NCI-H1417 (cell line): ENCODE results near the gene CFD.
"Not testable (repeated sequence)": the region's sequence is repeated elsewhere in the genome, so short reads cannot be mapped to it uniquely, and the experiment has no call there.

Experiments
- DNase-seq, 3 experiments: peaks; one replicate each; lab custom pipeline; 2025; lab: John Stamatoyannopoulos, UW

CFD gene

DNA sequence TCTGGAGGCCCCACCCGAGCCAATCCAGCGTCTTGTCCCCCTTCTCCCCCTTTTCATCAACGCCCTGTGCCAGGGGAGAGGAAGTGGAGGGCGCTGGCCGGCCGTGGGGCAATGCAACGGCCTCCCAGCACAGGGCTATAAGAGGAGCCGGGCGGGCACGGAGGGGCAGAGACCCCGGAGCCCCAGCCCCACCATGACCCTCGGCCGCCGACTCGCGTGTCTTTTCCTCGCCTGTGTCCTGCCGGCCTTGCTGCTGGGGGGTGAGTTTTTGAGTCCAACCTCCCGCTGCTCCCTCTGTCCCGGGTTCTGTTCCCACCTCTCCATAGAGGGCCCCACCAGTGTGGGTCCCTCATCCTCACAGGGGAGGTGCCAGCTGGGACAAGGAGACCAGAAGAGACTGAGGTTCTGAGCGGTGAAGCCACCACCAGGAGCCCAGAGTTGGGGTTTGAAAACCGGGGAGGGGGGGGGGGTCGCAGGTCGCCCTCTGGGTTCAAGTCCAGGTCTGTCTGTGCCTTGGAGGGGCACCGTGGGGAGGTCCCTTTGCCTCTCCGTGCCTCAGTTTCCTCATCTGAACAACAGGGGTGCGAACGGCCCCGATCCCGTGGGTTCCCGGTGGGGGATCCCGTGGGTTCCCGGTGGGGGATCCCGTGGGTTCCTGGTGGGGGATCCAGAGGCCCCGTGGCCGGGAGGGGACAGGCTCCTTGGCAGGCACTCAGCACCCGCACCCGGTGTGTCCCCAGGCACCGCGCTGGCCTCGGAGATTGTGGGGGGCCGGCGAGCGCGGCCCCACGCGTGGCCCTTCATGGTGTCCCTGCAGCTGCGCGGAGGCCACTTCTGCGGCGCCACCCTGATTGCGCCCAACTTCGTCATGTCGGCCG lies 7.1 kb upstream of the CFD start, which contains the start of gene ELANE:
Gene ELANE, plus strand, starts transcription at position 168 of the 878 bp plus-strand sequence. Its CDS starts 26 bp downstream, at position 194.
- no peak for DNase-seq

DNA sequence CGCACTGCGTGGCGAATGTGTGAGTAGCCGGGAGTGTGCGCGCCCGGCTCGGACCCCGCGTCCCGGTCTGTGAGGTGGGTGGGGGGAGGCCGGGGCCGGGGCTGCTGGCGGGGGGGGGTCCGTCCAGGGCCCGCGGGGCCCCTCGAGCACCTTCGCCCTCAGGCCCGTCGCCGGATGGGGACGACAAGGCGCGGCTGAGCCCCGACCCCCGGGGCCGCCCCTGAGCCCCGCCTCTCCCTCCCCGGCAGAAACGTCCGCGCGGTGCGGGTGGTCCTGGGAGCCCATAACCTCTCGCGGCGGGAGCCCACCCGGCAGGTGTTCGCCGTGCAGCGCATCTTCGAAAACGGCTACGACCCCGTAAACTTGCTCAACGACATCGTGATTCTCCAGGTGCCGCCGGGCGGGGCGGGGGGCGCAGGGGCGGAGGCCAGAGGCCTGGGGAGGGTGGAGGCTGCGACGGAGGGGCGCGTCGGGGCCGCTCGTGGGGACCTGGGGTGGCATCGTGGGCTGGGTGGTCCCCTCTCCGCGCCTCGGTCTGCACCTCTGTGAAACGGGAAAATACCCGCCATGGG lies 6.4 kb upstream of the CFD start:
- DNase-seq: no peak

DNA sequence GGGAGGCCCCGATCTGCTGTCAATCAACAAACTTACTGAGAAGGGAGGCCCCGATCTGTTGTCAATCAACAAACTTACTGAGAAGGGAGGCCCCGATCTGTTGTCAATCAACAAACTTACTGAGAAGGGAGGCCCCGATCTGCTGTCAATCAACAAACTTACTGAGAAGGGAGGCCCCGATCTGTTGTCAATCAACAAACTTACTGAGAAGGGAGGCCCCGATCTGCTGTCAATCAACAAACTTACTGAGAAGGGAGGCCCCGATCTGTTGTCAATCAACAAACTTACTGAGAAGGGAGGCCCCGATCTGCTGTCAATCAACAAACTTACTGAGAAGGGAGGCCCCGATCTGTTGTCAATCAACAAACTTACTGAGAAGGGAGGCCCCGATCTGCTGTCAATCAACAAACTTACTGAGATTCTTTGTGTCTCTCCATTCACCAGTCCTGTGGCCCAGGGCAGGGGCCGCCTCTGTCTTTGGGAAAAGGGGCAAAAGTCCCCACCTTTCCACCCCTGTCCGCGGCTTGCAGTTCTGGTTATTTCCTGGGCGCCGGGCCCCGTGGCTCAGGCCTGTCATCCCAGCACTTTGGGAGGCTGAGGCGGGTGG lies 5.7 kb upstream of the CFD start:
- not testable (repeated sequence) for DNase-seq

DNA sequence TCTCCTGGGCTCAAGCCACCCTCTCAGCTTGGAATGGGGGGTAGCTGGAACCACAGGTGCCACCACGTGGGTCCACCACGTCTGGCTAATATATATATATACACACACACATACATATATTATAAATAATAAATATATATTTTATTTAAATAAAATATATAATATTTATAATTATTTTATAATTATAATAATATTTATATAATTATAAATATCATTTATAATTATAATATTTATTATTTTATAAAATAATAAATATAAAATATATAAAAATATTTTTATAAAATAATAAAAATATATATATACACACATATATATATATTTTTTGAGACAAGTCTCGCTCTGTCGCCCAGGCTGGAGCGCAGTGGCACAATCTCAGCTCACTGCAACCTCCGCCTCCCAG lies 4.9 kb upstream of the CFD start:
- DNase-seq: no peak

DNA sequence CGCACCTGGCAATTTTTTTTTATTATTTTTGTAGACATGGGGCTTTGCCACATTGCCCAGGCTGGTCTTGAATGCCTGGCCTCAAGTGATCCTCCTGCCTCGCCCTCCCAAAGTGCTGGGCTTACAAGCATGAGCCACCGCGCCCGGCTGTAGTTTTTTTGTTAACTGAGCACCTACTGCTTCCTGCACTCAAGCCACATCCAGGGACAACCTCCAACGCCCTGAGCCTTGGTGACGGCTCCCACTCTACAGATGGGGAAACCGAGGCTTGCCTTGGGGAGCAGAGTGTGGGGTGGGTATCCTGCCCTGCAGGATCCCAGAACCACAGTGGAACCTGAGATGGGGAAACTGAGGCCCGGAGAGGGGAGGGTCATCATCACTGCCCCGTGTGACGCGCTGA lies 4.3 kb upstream of the CFD start:
- no peak for DNase-seq

DNA sequence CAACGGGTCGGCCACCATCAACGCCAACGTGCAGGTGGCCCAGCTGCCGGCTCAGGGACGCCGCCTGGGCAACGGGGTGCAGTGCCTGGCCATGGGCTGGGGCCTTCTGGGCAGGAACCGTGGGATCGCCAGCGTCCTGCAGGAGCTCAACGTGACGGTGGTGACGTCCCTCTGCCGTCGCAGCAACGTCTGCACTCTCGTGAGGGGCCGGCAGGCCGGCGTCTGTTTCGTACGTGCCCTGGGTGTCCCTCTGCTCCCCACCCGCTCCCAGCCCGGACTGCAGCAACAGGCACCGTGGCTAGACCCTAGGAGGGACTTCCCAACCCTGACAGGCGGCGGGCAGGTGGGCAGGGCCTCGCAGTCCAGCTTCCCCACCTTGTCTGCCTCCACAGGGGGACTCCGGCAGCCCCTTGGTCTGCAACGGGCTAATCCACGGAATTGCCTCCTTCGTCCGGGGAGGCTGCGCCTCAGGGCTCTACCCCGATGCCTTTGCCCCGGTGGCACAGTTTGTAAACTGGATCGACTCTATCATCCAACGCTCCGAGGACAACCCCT lies 3.8 kb upstream of the CFD start:
- DNase-seq: no peak

DNA sequence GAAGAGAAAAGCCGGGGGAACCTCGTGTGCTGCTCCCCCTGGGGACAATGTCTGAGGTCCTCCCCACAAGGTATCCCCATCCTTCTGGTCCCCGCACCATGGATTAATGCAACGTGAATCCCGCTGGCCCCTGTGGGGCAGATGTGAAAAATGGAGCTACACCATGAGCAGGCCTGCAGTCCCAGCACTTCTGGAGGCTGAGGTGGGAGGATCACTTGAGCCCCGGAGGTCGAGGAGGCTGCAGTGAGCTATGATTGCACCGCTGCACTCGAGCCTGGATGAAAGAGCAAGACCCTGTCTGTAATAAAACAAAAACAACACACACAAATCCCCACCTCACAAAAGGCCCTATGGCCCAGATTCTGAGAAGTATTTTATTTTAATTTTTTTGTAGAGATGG lies 1.2 kb upstream of the CFD start:
- DNase-seq: no peak

DNA sequence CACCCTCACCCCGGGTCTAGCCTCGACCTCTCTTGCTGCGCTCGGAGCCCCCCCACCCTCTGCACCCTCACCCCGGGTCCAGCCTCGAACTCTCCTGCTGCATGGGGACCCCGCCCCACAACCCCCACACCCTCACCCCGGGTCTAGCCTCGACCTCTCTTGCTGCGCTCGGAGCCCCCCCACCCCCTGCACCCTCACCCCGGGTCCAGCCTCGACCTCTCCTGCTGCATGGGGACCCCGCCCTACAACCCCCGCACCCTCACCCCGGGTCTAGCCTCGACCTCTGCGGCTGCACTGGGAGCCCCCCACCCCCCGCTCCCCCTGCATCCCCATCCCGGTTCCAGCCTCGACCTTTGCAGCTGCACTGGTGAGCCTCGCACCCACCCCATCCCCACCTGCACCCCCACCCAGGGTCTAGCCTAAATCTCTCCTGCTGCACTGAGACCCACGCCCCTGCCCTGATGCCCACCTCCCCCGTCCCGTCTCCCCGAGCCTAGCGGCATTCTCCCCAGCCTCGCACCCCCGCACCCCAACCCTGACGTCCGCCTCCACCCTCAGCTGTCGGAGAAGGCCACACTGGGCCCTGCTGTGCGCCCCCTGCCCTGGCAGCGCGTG lies 1.8 kb downstream of the CFD start:
- no peak for DNase-seq

DNA sequence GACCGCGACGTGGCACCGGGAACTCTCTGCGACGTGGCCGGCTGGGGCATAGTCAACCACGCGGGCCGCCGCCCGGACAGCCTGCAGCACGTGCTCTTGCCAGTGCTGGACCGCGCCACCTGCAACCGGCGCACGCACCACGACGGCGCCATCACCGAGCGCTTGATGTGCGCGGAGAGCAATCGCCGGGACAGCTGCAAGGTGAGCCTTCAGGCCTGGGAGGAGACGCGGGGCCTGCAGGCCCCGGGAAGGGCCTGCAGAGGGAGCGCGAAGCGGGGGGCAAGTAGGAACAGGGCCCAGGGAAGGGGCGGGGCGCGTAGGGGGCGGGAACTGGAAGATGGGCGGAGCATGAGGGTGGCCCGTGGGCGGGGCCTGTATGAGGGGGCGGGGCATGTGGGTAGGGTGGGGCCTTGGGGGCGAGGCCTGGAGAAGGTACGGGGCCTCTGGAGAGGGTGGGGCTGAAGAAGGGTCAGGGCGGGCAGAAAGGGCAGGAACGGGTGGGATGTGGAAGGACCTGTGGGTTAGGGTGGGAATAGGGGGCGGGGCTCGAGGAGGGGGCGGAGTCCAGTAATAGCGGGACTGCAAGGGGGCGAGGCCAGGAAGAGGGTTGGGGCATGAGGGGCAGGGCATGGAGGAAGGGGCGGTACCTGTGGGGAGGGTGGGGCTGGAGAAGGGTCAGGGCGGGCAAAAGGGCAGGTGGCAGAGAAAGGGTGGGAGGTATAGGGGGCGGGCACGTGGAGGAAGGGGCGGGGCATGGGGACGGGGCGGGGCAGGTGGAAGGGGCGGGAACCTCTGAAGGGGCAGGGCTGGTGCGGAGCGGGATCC lies 2.5 kb downstream of the CFD start:
- DNase-seq: peak; percentile 61 to 80 (median 66)

DNA sequence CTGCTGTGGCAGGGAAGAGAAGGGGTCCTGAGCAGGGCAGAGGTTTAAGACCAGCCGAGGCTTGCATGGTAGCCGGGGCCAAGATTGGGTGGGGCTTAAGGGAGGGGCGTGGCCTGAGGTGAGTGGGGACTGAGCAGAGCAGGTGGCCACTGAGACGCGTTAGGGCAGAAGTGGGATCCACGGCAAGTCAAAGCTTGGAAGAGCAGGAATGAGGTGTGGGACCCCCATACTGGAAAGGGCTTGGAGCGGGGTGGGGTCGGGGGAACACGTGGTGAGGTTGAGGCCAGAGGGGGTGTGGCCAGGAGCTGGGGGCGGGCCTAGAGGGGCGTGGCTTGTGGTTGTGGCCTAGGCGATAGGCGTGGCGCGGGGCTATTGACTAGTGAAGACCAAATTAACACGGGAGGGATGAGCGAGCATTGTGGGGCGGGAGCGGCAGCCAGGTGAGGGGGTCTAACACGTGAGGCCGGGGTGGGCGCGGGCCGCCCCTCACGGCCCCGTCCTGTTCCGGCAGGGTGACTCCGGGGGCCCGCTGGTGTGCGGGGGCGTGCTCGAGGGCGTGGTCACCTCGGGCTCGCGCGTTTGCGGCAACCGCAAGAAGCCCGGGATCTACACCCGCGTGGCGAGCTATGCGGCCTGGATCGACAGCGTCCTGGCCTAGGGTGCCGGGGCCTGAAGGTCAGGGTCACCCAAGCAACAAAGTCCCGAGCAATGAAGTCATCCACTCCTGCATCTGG lies 3.3 kb downstream of the CFD start:
- peak; percentile 44 to 65 (median 63) for DNase-seq

DNA sequence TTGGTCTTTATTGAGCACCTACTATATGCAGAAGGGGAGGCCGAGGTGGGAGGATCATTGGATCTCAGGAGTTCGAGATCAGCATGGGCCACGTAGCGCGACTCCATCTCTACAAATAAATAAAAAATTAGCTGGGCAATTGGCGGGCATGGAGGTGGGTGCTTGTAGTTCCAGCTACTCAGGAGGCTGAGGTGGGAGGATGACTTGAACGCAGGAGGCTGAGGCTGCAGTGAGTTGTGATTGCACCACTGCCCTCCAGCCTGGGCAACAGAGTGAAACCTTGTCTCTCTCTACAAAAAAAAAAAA lies 3.8 kb downstream of the CFD start:
- DNase-seq: no peak

DNA sequence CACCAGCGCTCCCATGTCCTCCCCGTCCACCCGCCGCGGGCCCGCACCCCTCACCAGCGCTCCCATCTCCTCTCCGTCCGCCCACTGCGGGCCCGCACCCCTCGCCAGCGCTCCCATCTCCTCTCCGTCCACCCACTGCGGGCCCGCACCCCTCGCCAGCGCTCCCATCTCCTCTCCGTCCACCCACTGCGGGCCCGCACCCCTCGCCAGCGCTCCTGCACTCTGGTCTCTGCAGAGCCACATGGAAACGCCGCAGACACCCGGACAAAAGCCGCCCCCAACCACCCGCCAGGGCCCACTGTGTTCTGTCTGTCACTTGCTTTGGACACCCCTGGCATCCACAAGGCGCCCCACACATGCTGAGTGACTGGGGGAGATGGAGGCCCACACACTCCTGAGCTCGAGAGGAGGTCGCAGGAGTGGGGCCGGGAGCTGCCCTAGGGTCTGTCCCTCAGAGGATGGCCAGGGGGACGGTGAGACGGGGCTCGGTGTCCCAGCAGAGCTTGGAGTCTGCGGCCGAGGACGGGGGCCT lies 7.4 kb downstream of the CFD start:
- no peak for DNase-seq

DNA sequence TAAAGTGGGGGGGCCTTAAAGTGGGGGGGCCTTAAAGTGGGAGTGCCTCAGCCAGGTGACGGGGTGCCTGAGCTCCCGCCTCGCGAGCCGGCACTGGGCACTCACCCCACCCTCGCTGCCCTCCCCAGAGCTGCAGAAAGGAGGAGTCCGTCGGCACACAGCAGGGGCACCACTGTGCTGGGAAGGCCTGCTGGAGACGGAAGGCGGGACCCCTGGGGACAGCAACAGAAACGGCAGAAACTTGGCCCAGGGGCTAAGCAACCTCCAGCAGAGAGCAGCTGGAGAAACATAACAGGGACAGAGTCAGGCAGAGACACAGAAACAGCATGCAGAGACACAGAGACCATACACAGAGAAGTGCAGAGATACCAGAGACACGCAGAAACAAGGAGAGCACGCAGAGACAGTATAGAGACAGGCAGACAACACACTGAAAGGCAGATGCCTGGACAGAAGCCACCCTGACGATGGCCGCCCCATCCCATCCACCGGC lies 7.9 kb downstream of the CFD start:
- DNase-seq: peak in 2 of 3 experiments; percentile 52 to 73

DNA sequence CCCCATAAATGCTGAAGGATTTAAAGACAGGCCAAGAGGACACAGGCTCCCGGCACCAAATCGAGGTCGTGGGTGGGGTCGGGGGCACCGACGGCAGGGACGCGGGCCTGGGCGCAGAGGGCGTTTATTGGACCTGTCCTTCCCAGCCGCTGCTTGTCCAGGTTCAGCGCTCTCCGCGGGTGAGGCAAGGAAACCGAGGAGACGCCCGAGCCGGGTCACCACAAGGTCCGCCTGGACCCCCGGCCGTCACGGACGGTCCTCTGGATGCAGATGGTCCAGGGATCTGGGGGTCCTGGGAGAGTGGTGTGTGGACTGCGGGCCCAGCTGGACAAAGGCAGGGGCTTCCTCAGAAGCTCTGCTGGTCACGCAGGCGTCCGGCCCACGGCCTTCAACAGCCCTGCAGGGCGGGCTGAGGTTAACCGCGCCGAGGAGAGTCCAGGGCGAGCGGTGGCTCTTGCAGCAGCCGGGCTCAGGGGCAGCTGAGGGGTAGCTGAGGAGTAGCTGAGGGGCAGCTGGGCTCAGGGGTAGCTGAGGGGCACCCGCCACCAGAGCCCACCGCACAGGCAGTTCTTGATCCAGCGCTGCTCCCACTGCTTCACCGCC lies 8.5 kb downstream of the CFD start:
- no peak for DNase-seq

DNA sequence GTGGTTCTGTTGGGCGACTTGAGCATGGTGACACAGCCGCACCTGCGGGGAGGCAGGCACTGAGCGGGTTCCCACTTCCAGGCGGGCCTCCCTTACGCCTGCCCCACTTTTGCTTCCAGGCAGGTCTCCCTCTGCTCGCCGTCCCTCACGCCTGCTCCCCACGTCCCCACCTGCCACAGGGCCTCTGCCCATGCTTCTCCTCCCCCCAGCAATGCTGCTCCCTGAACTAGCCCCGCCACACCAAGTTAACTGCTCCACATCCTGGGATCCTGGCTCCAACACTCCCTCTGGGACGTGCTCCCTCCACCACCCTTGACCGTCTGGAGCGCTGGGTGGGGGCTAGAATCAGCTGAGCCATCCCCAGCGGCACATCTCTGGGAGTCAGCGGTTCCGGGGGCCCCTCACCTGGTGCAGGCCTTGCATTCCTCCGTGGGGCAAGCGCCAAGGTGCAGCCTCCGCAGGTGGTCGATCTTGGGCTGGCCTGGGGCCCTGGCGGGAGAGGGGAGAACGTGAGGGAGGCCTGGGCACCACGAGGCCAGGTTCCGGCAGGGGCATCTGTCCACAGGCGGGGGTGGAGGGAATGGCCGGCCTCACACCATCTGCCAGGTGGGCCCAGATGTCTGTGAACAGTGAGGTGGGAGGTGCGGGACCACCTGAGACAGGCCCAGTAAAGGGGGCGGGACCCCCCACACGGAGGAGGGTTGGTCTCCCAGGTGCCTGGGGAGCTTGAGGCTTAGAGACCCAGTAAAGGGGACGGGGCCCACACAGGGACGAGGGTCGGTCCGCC lies 9.2 kb downstream of the CFD start:
- no peak for DNase-seq

DNA sequence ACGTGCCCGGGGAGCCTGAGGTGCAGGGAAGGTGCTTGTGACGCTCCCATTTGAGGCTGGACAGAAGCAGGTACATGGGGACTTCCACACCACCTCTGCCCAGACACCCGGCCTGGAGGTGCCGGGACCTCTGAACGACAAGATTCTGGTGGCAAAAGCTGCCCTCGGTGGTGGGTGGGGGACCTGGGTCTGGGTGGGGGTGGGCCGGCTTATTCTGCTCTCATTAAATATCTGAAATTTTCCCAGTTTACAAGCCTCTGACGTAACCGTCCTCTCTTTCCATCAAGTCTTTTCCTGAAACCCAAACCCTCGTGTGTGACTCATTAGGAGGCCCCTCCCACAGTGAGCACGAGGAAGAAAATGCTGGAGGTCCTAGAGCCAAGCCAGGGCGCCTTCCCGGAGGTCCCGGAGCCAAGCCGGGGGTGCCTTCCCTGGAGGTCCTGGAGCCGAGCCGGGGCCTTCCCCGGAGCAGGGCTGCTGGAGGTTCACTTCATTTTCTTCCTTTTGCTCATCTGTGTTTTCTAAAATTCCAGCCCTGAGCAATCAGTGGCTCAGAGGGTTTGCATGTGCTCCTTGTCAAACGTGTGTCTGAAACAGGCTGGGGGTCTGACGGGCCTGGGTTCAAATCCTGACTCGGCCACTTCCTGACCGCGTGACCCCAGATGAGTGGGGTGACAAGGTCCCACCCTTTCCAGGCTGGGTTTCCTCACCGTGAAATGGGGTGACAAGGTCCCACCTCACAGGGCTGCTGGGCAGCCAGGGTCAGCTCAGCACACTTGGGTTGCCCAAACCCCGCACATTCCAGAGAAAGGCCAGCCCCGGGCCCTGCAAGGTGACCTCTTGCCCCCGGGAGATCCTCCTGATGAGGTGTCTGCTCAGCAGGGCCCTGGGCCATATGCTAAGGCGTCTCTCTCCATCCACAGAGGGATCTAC lies 10.0 kb downstream of the CFD start:
- no peak for DNase-seq

DNA sequence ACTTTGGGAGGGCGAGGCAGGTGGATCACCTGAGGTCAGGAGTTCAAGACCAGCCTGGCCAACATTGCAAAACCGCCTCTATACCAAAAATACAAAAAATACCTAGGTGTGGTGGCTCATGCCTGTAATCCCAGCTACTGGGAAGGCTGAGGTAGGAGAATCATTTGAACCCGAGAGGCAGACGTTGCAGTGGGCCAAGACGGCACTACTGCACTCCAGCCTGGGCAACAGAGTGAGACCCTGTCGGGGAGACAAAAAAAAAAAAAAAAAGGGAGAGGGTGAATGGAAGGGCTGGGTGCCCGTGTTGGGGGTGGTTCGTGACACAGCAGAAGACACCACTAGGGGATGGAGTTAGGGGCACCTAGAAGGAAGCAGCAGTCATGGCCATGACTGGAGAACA lies 10.8 kb downstream of the CFD start:
- DNase-seq: no peak

DNA sequence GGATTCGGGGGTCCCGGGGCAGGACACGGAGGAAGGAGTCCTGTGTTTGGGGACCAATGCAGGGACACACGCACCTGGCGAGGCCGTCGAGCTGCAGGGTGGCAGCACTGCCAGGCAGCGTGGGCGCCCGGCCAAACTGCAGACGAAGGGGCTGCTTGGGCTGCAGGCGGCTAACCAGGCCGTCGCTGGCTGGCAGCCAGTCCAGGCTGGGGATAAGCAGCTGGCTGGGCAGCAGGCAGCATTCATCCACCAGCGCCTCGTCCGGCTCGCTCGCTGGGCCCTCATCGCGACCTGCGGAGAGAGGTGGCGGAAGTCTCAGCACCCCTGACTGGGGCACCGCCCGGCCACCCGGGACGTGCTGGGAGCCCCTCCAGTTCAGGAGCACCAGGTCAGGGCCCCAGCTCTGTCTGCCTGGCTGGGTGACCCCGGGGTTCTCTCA lies 11.5 kb downstream of the CFD start:
- DNase-seq: no peak
